Smooth muscle cell of the brain vasculature (primary cell): ENCODE results near the gene RABIF.
"Not testable (repeated sequence)": the region's sequence is repeated elsewhere in the genome, so short reads cannot be mapped to it uniquely, and the experiment has no call there.

Experiments used
- DNase-seq: peaks from one replicate; pipeline ENCODE4 v3.0.0-alpha.2; 2012; ENCODE audit warnings: low read depth, low spot score

Gene RABIF

DNA sequence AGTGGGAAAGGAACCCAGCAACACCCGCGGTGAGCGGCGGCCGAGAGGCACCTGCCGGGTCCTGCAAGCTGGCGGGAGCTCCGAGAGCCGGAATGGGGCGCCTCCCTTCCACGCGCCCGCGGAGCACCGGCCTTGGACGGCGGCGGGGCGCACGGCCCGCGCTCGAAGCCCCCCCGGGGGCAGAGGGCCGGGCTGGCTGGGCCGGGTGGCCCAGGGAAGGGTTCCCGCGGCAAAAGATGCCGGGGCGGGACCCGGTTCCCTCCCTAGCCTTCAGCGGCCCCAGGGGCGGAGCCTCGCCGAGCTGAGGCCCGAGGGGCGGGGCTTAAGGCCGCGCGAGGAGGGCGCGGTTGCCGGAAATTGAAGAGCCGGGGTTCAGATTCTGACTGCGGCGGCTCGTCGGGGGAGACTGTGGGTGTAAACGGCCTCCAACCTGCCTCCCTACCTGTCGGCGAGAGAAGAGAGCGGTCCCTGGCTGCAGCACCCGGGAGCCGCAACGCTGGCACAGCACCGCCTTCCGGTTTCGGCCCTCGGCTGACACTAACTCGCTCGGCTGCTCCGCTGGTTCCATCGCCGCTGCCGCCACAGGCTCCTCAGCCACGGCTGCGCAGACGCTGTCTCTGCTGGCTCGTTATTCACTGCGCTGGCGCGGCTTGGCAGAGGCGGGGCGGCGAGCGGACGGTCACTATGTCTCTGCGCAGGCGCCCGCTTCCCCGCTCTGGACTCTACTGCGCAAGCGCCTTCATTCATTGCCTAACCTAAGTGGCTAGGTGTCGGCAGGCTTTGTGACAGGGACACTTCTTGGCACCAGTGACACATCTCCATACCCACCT, at the start of gene RABIF:
Gene RABIF, minus strand, starts transcription at position 619 of the 830 bp plus-strand sequence. Its CDS starts 51 bp downstream, at position 568.
- DNase-seq = peak; percentile 79

DNA sequence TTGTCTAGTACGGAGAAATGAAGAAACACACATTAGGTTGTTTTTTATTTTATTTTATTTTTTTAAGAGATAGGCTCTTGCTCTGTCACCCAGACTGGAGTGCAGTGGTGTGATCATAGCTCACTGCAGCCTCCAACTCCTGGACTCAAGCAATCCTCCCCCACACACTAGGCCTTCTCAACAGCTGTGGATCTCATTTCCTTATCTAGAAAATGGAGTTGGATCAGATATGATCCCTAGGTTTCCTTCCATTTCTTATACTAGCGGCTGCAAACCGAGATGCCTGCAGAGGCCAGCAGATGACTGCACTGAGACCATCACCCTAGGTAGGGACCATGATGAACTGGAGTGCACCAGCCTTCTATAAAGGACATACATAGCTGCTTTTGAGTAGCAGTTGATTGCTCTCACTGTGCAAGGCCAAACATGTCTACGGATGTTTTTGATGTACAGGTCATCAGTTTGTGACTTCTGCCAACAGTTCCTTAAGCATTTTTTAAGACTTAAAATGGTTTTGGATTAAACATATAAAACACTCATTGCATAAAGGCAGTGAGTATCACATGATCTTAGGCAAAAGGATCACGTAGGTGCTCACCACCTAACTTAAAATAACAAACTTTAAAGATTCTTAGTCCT, 49.5 kb upstream of the RABIF start:
- DNase-seq = no peak

DNA sequence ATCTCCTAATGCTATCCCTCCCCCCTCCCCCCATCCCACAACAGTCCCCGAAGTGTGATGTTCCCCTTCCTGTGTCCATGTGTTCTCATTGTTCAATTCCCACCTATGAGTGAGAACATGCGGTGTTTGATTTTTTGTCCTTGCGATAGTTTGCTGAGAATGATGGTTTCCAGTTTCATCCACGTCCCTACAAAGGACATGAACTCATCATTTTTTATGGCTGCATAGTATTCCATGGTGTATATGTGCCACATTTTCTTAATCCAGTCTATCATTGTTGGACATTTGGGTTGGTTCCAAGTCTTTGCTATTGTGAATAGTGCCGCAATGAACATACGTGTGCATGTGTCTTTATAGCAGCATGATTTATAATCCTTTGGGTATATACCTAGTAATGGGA, 47.5 kb upstream of the RABIF start:
- not testable (repeated sequence) for DNase-seq

DNA sequence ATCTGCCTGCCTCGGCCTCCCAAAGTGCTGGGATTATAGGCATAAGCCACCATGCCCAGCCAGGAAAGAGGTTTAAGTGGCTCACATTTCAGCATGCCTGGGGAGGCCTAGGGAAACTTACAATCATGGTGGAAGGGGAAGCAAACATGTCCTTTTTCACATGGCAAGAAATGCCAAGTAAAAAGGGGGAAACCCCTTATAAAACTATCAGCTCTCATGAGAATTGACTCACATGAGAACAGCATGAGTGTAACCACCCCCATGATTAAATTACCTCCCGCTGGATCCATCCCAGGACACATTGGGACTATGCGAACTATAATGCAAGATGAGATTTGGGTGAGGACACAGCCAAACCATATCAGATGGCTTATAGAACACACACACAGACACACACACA, 46.9 kb upstream of the RABIF start:
- no peak for DNase-seq

DNA sequence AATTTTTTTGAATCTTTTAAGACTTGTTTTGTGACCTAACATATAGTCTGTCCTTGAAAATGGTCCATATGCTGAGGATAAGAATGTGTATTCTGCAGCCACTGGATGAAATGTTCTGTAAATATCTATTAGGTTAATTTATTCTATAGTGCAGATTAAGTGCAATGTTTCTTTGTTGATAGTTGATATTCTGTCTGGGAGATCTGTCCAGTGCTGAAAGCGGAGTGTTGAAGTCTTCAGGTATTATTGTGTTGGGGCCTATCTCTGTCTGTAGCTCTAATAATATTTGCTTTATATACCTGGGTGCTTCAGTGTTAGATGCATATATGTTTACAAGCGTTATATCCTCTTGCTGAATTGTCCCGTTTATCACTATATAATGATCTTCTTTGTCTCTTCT, 45.8 kb upstream of the RABIF start:
- no peak for DNase-seq

DNA sequence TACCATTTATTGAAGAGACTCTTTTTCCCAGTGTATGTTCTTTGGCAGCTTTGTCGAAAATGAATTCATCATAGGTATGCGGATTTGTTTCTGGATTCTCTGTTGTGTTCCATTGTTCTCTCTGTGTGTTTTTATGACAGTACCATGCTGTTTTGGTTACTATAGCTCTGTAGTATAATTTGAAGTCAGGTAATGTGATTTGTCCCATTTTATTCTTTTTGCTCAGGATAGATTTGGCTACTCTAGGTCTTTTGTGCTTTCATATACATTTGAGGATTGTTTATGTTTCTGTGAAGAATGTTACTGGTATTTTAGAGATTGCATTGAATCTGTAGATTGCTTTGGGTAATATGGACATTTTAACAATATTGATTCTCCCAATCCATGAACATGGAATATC, 43.5 kb upstream of the RABIF start:
- DNase-seq = no peak

DNA sequence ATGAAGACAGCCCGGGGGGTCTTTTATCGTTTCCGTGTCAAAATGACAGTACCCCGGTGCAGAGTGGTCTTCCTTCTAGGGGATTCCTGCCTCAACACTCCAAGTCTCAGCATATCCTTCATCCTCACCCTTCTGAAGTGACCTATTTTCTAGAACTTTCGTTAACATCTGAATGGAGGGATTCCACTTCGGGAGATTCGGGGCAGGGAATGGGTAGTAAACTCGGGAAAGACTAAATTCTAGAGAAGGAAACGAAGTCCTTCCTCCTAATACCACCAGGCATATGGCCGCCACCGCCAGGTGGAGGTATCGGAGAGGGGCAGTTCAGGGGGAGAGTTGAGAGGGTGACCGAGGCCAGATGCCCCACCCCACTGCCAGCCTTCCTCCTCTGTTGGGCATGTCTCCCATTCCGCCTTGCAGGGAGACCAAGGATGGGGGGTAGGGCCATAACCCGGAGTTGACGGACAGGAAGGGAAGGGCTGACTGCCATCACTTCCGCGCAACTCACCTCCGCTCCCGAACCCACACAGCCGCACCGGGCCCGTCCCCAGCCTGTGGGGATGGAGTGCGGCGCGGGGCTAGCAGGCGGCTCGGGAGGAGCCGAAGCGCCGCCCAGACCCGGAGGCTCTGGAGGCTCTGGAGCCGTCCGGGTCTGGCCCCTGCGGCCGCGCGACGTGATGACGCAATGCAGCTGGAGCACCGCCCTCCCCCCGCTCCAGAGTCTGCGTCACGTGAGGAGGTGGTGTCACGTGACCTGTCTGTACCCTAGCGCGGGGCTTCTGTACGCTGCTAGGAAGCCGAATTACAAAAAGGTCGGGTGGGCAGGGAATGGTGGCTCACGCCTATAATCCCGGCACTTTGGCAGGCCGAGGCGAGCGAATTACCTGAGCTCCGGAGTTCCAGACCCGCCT, 37.9 kb upstream of the RABIF start, which contains the start of gene KLHL12:
Gene KLHL12, minus strand, starts transcription at position 654 of the 911 bp plus-strand sequence. CDS start 2,072 bp downstream, outside the sequence.
- peak; percentile 93 for DNase-seq

DNA sequence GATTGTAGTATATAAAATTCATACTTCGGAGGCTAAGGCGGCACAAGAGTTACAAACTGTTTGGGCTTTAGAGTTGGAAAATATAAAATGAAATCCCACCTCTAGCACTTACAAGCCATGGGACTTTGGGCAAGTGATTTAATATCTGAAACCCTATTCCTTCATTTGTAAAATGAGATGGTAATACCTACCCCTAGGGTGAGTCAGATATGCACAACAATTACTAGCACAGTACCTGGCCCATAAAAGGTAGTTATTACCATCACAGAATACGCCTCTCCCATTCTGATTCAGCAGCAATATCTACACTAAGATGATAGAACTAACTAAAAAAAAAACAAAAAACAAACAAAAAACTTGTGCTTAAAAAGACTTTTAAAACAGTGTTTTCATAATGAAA, 34.6 kb upstream of the RABIF start:
- DNase-seq = no peak

DNA sequence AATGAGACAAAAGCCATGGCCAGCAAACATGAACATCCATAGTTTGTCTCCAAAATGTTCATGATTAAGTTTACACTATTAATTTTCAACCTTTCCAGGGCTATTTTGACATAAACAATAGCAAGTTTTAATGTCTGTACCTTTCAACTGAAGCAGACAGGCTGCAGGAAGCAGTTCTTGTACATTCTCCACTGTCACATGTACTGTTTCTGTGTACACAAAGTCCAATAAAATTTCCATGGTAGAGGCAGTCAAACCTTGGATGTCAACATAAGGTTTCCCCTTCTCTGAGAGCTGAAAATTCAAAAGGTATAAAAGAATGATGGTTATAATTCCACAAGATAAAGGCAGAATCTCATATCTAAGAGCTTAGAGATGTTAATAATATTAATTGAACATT, 30.7 kb upstream of the RABIF start:
- no peak for DNase-seq

DNA sequence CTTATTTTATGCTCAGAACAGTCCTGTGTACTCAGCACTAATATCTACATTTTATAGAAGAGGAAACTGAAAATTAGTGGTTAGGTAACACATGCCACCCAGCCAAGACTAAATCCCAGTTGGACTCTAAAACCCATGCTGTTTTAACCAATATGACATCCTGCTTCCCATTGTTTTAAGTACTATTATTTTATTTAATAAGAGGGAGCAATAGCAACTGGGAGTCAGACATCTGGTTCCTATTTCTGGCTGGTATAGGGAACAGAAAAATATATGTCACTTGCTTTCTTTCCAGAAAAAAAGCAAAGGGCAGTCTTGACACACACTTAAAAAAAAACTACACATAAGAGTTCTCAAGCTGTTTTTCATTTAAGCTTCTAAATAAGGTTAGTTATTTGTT, 26.2 kb upstream of the RABIF start:
- no peak for DNase-seq

DNA sequence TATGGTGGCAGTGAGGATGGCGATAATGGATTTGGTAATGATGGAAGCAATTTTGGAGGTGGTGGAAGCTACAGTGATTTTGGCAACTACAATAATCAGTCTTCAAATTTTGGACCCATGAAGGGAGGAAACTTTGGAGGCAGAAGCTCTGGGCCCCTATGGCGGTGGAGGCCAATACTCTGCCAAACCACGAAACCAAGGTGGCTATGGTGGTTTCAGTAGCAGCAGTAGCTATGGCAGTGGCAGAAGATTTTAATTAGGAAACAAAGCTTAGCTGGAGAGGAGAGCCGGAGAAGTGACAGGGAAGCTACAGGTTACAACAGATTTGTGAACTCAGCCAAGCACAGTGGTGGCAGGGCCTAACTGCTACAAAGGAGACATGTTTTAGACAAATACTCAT, 23.5 kb upstream of the RABIF start:
- DNase-seq = not testable (repeated sequence)

DNA sequence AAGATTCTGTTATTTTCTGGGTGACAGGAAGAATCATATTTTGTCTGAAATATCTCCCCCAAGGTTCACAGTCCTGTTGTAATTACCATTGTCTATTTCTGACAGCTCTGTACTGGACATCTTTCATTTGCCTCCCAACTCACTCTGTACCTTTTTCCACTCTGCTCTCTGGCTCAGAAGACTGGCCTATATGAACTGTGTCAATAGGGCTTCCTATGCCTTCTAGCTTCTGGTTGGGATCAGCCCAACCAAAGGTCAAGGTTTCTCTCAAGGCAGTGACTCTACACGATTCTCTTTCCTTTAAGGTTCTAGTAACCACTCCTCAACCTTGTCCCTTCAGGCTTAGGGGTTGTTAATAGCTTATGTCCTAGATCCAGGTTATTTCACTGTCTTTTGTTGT, 20.5 kb upstream of the RABIF start:
- no peak for DNase-seq

DNA sequence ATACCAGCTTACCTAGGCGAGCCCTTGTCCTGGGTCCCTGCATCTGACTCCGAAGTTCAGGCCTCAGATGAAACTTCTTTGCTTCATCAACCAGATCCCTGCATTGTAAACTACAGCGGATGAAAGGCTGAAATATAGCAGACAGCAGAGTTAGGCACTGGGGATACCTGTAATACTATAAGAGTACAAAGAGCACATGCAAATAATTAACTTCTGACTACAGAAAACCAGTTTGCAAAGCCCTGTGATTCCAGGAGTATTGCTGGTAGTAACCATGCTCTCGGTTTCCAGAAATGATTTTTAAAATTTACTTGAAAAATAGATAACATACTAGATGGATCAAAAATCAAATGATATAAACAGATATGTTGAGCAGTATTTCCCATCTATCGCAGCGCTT, 20.0 kb upstream of the RABIF start:
- no peak for DNase-seq

DNA sequence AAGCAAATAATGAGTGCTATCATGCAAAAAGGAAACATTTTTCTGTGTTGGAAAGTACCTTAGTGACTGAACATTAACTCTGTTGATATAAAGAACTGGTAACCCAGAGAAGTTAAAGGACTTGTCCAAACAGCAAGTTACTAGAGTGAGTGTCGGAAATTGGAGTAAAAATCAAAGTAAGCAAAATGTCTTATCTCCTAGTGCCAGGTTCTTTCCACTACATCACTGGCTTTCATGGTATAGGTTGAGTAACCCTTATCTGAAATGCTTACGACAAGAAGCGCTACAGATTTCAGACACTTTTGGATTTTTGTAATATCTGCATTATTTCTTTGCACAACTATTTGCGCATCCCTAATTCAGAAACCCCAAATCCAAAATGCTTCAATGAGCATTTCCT, 16.4 kb upstream of the RABIF start:
- no peak for DNase-seq

DNA sequence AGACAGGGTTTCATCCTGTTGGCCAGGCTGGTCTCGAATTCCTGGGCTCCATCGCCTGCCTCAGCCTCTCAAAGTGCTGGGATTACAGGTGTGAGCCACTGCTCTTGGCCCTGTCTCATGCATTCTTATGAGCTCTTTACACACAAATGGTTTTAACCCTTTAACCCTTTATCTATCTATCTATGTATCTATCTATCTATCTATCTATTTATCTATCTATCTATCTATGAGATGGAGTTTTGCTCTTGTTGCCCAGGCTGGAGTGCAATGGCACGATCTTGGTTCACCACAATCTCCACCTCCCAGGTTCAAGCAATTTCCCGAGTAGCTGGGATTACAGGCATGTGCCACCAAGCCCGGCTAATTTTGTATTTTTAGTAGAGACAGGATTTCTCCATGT, 14.9 kb upstream of the RABIF start:
- DNase-seq = not testable (repeated sequence)

DNA sequence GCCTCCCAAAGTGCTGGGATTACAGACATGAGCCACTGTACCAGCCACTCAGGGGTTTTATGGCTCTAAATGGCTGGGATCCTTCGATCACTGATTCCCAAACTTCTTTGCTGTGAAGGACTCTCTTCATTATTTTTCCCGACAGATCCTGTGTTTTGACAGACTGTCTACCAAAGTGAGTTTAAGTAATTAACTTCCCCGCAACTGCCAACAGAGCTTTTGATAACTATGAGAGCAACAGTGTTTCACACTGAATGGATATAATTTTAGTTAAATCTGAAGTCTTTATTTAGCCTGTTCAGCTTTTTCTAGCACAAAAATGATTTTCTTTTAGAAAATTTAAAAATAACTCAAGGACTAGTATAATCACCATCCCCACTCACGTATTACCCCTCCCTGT, 12.6 kb upstream of the RABIF start:
- DNase-seq = no peak

DNA sequence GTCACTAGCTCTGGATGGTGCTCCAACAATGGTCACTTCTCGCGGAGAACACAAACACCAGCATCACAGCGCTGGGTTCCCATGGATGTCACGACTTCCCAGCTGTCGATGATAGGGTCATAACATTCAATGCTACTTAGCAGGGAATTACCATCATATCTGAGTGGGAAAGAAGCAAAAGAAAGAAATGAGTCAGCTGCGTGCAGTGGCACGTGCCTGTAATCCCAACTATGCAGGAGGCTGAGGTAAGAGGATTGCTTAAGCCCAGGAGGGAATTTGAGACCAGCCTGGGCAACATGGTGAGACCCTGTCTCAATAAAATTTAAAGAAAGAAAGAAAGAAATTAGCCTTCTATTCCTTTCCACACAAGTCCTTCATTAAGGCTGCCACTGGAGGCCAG, 3.6 kb upstream of the RABIF start:
- no peak for DNase-seq

DNA sequence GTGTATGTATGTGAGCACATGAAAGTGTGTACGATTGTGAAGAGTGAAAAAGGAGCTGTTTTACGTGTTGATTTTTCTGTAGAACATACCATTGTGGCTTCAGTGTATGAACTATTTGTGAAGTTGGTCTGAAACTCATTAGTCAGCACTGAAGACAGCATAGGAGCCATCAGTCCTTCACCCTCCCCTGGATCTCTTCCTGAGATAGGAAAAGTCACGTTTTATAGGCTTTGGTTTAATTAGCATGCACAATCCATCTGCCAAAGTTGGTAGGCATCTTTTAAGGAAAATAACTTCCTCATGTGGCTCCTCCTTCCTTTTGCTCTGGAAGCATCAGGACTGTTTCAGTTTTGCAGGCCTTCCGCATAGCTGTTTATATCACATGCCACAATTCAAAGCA, 1.4 kb upstream of the RABIF start:
- no peak for DNase-seq

DNA sequence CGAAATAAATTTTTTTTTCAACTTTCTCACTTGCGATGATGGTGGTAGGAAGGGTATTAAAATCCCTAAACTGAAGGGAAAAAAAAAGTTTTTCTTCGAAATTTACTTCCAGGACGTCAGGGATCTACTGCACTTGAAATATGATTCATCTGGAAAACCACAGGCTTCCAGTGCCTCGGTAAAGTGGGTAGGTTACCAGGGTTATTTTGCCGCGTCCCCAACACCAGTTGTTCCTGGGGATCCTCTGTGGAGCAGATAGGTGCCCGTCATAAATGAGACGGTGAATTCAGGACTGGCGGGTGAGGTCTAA, 773 bp downstream of the RABIF start:
- peak; percentile 1 for DNase-seq

DNA sequence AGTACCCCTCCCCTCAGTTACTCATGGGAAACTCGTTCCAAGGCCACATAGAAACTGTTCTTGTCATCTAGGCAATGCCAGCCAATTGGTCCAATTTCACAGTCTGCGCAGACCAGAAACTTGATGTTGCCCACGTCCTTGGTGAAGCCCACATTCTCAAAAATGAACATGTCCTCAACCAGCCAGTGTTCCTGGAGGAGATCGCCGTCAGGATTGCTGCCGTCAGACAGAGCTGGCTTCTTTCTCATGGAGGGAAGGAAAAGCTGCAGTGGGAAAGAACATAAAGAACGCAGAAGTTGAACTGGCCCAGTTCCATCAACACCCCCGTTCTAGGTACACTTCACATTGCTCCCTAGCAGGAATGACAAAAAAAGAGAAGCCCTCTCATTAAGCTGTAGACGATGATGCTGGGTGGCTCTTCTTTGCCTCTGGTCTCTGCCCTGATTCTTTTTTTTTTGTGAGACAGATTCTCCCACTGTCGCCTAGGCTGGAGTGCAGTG, 7.9 kb downstream of the RABIF start:
- no peak for DNase-seq

DNA sequence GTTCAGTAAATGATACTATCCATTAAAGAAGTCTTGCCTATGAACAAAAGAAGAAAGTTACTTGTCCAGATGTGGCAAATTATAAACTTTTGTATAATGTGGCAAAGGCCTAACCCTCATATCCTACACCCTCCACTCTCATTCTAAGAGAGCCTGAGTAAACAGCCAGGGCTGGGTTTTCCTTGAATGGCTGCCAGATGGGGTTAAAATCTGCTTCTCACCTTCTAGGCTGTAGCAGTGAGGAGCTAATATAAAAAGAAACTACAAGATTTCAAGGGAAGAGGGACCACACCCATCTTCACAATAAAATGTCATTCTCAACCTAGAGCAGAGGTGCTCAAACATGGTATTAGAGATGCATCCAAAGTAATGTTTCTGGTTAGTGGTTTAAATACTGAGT, 8.9 kb downstream of the RABIF start:
- DNase-seq = no peak

DNA sequence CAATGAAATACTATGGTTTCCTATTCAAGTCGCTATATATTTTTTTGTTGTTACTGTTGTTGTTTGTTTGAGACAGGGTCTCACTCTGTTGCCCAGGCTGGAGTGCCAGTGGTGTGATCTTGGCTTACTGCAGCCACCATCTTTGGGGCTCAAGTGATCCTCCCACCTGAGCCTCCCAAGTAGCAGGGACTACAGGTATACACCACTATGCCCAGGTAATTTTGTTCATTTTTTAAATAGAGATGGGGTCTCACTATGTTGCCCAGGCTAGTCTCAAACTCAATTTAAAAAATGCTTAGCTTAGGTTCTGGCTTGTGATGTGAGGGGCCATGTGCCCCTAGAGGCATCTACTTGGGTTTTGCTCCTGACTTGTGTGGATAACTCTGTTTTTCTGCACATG, 9.8 kb downstream of the RABIF start:
- DNase-seq = no peak
